ENCODE measurements around the gene G2E3.
"Not testable (repeated sequence)": the region's sequence is repeated elsewhere in the genome, so short reads cannot be mapped to it uniquely, and the experiment has no call there.

The G2E3 gene

GRCh38 chr14:30560581-30560980 is 1.6 kb downstream of the G2E3 start:
- DNase-seq (ENCODE audit: low spot score), result no peak

- no peak for DNase-seq (ENCODE audit: low spot score)
Measured at GRCh38 chr14:30564235-30564867, 5.4 kb downstream of the G2E3 start.

- no peak for DNase-seq (ENCODE audit: low spot score)
Measured at GRCh38 chr14:30564868-30565248, 5.9 kb downstream of the G2E3 start.

GRCh38 chr14:30569216-30569902 is 10.4 kb downstream of the G2E3 start:
- no peak for DNase-seq (ENCODE audit: low spot score)

- no peak for DNase-seq (ENCODE audit: low spot score)
Measured at GRCh38 chr14:30569903-30570226, 10.9 kb downstream of the G2E3 start.

GRCh38 chr14:30572237-30572636 is 13.3 kb downstream of the G2E3 start:
- DNase-seq (ENCODE audit: low spot score), result no peak

- no peak for DNase-seq (ENCODE audit: low spot score)
Measured at GRCh38 chr14:30572771-30573170, 13.8 kb downstream of the G2E3 start.

GRCh38 chr14:30573226-30573814 is 14.4 kb downstream of the G2E3 start:
- no peak for DNase-seq (ENCODE audit: low spot score)

GRCh38 chr14:30573966-30574365 is 15.0 kb downstream of the G2E3 start:
- no peak for DNase-seq (ENCODE audit: low spot score)

- DNase-seq (ENCODE audit: low spot score), result not testable (repeated sequence)
Measured at GRCh38 chr14:30574777-30575176, 15.8 kb downstream of the G2E3 start.

- DNase-seq (ENCODE audit: low spot score), result not testable (repeated sequence)
Measured at GRCh38 chr14:30576333-30576732, 17.4 kb downstream of the G2E3 start.

GRCh38 chr14:30580616-30581282 is 21.8 kb downstream of the G2E3 start:
- DNase-seq (ENCODE audit: low spot score), result no peak

GRCh38 chr14:30581283-30581625 is 22.3 kb downstream of the G2E3 start:
- no peak for DNase-seq (ENCODE audit: low spot score)

GRCh38 chr14:30582376-30582775 is 23.4 kb downstream of the G2E3 start:
- no peak for DNase-seq (ENCODE audit: low spot score)

GRCh38 chr14:30584058-30584630 is 25.2 kb downstream of the G2E3 start:
- no peak for DNase-seq (ENCODE audit: low spot score)

- no peak for DNase-seq (ENCODE audit: low spot score)
Measured at GRCh38 chr14:30585204-30585603, 26.2 kb downstream of the G2E3 start.

GRCh38 chr14:30587141-30587540 is 28.2 kb downstream of the G2E3 start:
- DNase-seq (ENCODE audit: low spot score), result no peak

GRCh38 chr14:30588873-30589272 is 29.9 kb downstream of the G2E3 start:
- DNase-seq (ENCODE audit: low spot score), result no peak

- no peak for DNase-seq (ENCODE audit: low spot score)
Measured at GRCh38 chr14:30596935-30597334, 38.0 kb downstream of the G2E3 start.

- no peak for DNase-seq (ENCODE audit: low spot score)
Measured at GRCh38 chr14:30597504-30597903, 38.5 kb downstream of the G2E3 start.

GRCh38 chr14:30600922-30601918 is 42.3 kb downstream of the G2E3 start:
- DNase-seq (ENCODE audit: low spot score), result no peak

- no peak for DNase-seq (ENCODE audit: low spot score)
Measured at GRCh38 chr14:30603402-30603801, 44.4 kb downstream of the G2E3 start.
